ENCODE data around the gene METTL3. TPM values are rescaled to one million over a fixed set of nuclear protein-coding genes. Genes with fewer than 3 reads are reported as not detected.

Gene METTL3
- total RNA-seq, 2 donors from 2014 or later: 66.8 to 91.4 TPM

DNA sequence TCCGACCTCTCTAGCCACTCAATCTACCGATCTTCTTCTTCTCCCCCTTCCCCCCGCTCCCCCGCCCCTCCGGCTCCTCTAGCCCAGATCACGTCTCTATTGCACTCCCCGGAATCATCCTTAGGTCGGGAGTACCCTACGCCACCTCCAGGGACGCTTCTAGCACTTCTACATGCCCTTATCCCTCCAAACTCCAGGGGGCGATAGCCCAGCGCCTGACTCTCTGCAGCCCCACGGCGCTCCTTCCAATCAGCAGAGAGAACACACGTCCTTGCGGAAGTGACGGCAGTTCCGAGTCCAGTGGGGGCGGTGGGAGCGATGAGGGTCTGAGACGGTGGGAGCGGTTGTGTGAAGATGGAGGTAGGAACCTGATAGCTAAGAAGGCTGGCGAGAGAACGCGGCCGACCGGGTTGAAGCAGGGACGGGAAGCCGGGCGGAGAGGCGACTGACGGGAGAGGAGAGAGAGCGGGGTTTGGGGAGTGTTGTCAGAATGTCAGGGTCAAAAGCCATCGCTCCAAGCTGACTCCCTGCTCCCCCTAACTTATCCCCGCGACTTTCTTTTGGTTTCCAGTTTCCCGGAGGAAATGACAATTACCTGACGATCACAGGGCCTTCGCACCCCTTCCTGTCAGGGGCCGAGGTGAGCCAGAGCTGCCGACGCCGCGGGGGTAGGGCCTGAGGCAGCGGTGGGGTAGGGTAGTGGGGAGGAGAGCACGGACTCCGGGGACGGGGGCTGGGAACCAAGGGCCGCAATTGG is 34.0 kb downstream of the METTL3 start, which contains the start of the genes RAB2B and TOX4:
RAB2B (minus strand) TSS at position 35 of the 757 bp plus-strand sequence. CDS start 87 bp downstream, outside the sequence.
TOX4 (plus strand) TSS at position 271 of the 757 bp plus-strand sequence; CDS start at position 355, 84 bp downstream.
- no peaks in the 10 kb centered on the region for H3K27me3 Mint-ChIP-seq
- peaks cover 26 to 38% of the 10 kb centered on the region in 2 donors for H3K4me1 Mint-ChIP-seq (ENCODE audit: low read depth in 2 of 2)
- no peaks in the 10 kb centered on the region for H3K9me3 Mint-ChIP-seq
- peak; percentile 97 for DNase-seq (ENCODE audit: low spot score)
- ATAC-seq: peak; percentile 99
- peak within 1 kb of the TSS; percentile 99 for H3K4me3 Mint-ChIP-seq
- H3K36me3 Mint-ChIP-seq: peaks cover 22% of the 10 kb centered on the region
- peak within 1 kb of the TSS; percentile 96 for H3K27ac Mint-ChIP-seq

DNA sequence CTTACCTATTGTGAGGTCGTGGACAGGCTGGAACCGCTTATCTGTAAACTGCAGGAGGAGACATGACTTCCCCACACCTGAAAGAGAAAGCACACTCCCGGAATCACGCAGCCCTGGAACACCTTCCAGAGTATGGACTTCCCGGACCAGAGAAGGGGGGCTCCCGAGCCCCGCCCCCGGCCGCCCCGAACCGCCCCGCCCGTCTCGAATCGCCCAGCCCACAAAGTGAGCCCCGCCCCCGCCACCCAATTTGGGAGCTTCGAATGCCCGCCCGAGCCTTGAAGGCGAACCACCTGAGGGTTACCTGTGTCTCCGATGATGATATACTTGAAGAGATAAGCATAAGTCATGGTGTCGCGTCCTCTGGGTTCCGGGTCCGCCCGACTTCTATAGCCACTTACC is 34.6 kb downstream of the METTL3 start:
- peaks cover 26 to 38% of the 10 kb centered on the region in 2 donors for H3K4me1 Mint-ChIP-seq (ENCODE audit: low read depth in 2 of 2)
- H3K36me3 Mint-ChIP-seq: peaks cover 23% of the 10 kb centered on the region
- ATAC-seq (peak; percentile 72 to 81), DNase-seq (ENCODE audit: low spot score) (peak; percentile 83)
- H3K27me3 Mint-ChIP-seq: no peaks in the 10 kb centered on the region
- peak overlapping the region; percentile 99 for H3K4me3 Mint-ChIP-seq
- H3K27ac Mint-ChIP-seq: peak overlapping the region; percentile 96
- H3K9me3 Mint-ChIP-seq: no peaks in the 10 kb centered on the region

DNA sequence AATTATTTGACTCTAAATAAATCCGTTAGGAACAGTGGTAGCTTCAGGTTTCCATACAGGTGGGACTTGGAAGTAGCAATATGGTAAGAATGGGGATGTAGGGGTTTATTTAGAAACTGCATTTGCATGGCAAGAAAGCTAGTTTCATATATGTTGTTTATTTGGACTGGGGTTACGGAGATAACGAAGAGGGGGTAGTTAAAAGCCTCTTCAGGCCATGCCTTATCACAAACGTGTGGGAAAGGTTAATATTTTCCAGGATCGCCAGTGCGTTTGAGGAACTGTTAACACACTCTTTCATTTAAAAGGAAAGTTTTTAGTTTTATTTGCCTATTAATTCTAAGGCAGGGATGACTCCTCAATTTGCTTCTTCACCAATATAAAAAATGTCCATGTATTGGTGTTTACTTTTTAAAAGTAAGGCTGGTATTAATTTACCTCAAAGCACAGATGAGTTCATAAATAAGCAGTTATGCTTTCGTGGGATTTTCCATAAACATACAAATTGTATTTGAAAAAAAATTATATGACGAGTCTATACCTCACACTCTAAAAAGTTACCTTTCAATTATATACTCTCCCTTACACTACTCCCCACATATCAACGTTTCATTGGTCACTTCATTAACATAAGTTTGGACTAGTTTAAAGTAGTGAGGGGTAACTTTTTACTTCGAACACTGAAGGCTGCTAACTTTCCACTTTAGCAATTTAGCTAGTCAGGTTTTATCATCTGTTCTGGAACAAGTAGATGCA is 35.2 kb downstream of the METTL3 start:
- Mint-ChIP-seq H3K27ac (peak overlapping the region; percentile 96), H3K4me3 (peak overlapping the region; percentile 99), H3K36me3 (peaks cover 23% of the 10 kb centered on the region), H3K4me1 (ENCODE audit: low read depth in 2 of 2) (peaks cover 26 to 38% of the 10 kb centered on the region in 2 donors), H3K9me3 (no peaks in the 10 kb centered on the region), H3K27me3 (no peaks in the 10 kb centered on the region)
- no peak for ATAC-seq
- no peak for DNase-seq (ENCODE audit: low spot score)

DNA sequence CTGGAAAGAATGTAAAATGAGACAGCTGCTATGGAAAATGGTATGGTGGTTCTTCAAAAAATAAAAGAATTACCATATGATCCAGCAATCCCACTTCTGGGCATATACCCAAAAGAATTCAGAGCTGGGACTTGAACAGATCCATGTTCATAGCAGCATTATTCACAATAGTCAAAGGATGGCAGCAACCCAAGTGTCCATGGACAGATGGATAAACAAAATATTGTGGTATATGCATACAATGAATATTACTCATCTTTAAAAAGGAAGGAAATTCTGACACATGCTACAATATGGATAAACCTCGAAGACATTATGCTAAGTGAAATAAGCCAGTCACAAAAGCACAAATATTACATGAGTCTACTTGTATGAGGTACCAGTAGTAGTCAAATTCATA is 43.5 kb downstream of the METTL3 start:
- Mint-ChIP-seq H3K4me3 (no peak overlapping the region), H3K4me1 (ENCODE audit: low read depth in 2 of 2) (peaks cover 0 to 3% of the 10 kb centered on the region in 2 donors), H3K27ac (no peak overlapping the region), H3K9me3 (no peaks in the 10 kb centered on the region), H3K36me3 (peaks cover 17% of the 10 kb centered on the region), H3K27me3 (no peaks in the 10 kb centered on the region)
- no peak for DNase-seq (ENCODE audit: low spot score)
- no peak for ATAC-seq

DNA sequence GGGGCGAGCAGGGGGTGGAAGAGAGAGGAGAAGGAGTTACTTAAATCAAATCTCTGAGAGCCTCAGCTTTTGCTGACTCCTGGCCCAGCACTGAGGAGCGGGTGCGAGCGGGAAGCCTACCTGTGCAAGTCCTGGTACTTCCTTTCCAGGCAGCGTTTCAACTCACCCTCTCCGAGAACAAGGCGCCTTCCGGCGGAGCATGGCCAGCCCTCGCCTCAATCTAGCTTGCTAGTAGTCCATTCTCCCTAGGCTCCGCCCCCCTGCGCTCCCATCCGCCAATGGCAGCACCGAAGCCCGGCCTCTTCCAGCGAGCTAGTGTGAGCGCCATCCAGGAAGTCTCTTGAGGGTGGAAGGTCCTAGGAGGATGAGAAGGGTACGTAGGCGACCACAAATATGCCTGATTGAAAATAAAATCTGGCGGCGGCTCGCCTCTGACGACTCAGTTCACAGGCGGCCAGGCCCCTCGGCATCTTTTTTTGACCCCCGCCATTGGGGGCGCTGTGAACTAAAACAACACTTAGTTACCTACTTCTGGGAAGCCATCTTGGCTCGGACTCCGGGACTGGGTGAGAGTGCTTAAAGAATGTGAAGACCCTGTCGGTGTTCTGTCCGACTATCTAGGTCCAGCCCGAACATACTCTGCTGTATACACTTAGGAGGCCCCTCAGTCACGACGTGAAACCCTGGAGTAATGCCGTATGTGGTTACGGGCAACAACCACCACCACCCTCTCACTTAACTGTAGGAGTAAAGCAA is 55.0 kb downstream of the METTL3 start, which contains the start of gene CHD8:
CHD8 (minus strand) TSS at position 212 of the 756 bp plus-strand sequence. CDS start 24,480 bp downstream, outside the sequence.
- Mint-ChIP-seq H3K4me3 (peak within 1 kb of the TSS; percentile 92), H3K9me3 (no peaks in the 10 kb centered on the region), H3K4me1 (ENCODE audit: low read depth in 2 of 2) (peaks cover 21 to 27% of the 10 kb centered on the region in 2 donors), H3K36me3 (peaks cover 11% of the 10 kb centered on the region), H3K27ac (peak within 1 kb of the TSS; percentile 95 to 99), H3K27me3 (no peaks in the 10 kb centered on the region)
- ATAC-seq (peak; percentile 100), DNase-seq (ENCODE audit: low spot score) (peak; percentile 100)

DNA sequence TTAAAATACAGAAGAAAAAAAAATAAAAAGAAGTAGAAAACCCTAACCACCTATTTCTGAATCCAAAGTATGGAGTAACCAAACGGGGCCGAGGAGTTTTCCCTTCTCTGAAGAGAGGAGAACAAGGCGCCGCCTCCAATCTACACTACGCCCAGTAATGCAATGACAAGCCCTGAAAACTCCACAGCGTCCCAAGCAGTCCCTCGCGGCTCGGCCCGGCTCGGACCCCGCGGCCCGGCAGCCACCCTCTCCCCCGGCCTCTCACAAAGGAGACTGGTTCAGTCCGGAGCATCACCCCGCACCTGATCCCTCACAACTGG is 55.6 kb downstream of the METTL3 start:
- H3K36me3 Mint-ChIP-seq: peaks cover 11% of the 10 kb centered on the region
- DNase-seq (ENCODE audit: low spot score): no peak
- H3K4me3 Mint-ChIP-seq: peak overlapping the region; percentile 92
- peak overlapping the region; percentile 95 to 99 for H3K27ac Mint-ChIP-seq
- H3K4me1 Mint-ChIP-seq (ENCODE audit: low read depth in 2 of 2): peaks cover 21 to 27% of the 10 kb centered on the region in 2 donors
- ATAC-seq: peak; percentile 32 to 41
- no peaks in the 10 kb centered on the region for H3K9me3 Mint-ChIP-seq
- H3K27me3 Mint-ChIP-seq: no peaks in the 10 kb centered on the region

DNA sequence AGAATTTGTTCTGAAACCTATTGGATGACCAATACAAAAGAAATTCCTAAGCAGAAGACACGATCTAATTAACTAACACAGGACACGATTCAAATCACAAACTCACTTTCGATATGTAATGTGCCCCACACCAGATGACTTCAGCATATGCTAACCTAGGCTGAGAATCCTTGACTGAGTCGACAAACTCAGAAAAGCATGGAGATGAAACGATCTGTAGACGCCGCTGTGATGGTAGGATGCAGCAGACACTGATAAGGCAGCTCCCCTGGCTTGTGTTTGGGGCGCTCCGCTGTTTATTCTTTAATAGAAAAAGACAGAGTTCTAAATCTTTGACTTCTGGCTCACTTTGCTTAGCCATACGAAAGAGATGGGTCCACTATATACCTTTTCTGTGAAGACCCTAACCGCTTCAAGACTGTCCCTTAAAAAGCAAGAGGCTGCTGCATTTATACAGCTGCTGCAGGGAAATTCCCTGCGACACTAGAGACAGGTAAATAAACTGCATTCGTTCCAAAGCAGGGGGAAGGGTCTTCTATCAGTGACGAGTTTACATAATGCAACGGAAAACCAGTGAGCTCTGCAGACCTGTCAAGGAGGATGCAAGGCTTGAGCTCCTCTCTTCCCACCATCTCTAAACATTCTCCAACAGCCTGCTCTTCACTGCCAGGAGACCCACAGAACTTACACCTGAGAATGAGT is 56.1 kb downstream of the METTL3 start:
- Mint-ChIP-seq H3K36me3 (peaks cover 11% of the 10 kb centered on the region), H3K9me3 (no peaks in the 10 kb centered on the region), H3K27ac (peak overlapping the region; percentile 95 to 99), H3K4me1 (ENCODE audit: low read depth in 2 of 2) (peaks cover 26 to 32% of the 10 kb centered on the region in 2 donors), H3K4me3 (peak overlapping the region; percentile 92), H3K27me3 (no peaks in the 10 kb centered on the region)
- ATAC-seq (no peak), DNase-seq (ENCODE audit: low spot score) (no peak)

DNA sequence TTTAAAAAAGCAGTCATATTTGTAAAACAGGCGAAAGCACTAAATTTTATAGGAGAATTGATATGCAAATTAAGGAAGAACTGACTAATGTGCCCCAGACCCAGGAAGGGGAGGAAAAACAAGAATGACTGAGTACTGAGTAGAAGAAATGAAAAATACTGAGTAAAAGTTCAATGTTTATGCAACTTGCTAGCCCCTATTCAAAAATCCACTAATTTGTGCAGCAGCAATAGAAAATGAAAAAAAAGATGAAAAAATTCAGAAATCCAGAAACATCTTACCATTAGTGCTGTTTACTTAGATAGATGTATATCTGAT is 61.3 kb downstream of the METTL3 start:
- H3K27ac Mint-ChIP-seq: peak overlapping the region; percentile 82 to 91
- peaks cover 37 to 42% of the 10 kb centered on the region in 2 donors for H3K4me1 Mint-ChIP-seq (ENCODE audit: low read depth in 2 of 2)
- ATAC-seq (no peak), DNase-seq (ENCODE audit: low spot score) (no peak)
- H3K36me3 Mint-ChIP-seq: peaks cover 6% of the 10 kb centered on the region
- no peaks in the 10 kb centered on the region for H3K27me3 Mint-ChIP-seq
- no peaks in the 10 kb centered on the region for H3K9me3 Mint-ChIP-seq
- peak overlapping the region; percentile 52 for H3K4me3 Mint-ChIP-seq

Other genes with a start within 250 kb of the METTL3 start
- gene HNRNPC, start 241.9 kb downstream of the METTL3 start, total RNA-seq: 100 to 1,000 TPM; 834 to 917 TPM
- under 1 TPM in 1 of 2 donors, not detected in 1; 0.17 TPM for gene RPGRIP1, start 231.3 kb downstream of the METTL3 start, total RNA-seq
- gene SUPT16H, start 127.3 kb downstream of the METTL3 start, total RNA-seq: 100 to 1,000 TPM; 105 to 132 TPM
- 100 to 1,000 TPM; 118 to 147 TPM for gene CHD8, start 55.2 kb downstream of the METTL3 start, total RNA-seq
- 10 to 100 TPM; 25.9 to 51.2 TPM for gene RAB2B, start 34.4 kb downstream of the METTL3 start, total RNA-seq
- 100 to 1,000 TPM in 1 of 2 donors, 10 to 100 TPM in 1; 92.0 to 105 TPM for gene TOX4, start 34.1 kb downstream of the METTL3 start, total RNA-seq
- gene SALL2, start 15.0 kb upstream of the METTL3 start, total RNA-seq: under 1 TPM; 0.31 to 0.45 TPM
- not detected for gene OR10G3, start 68.7 kb upstream of the METTL3 start, total RNA-seq
- not detected for gene OR10G2, start 123.6 kb upstream of the METTL3 start, total RNA-seq
- not detected for gene OR4E2, start 142.5 kb upstream of the METTL3 start, total RNA-seq
- gene OR4E1, start 162.5 kb upstream of the METTL3 start, total RNA-seq: not detected

Measured in natural killer cell treated with Interleukin-12 subunit alpha and Interleukin-12 subunit beta and Interleukin-15 and Interleukin-18, amount 100 ng/mL, for 72 hours (primary cell).